SH-SY5Y (cell line): Measurements from ENCODE around the gene SVEP1.

ENCODE experiments used
- GATA2 ChIP-seq: IDR thresholded peaks from 2 replicates; pipeline ENCODE4 v1.6.1; 2011; ENCODE audit warnings: mild to moderate bottlenecking, low read depth, low read length
- GATA3 ChIP-seq: IDR thresholded peaks from 2 replicates; pipeline ENCODE4 v1.6.1; 2011; ENCODE audit warnings: low read depth, mild to moderate bottlenecking, low read length, moderate library complexity

DNA sequence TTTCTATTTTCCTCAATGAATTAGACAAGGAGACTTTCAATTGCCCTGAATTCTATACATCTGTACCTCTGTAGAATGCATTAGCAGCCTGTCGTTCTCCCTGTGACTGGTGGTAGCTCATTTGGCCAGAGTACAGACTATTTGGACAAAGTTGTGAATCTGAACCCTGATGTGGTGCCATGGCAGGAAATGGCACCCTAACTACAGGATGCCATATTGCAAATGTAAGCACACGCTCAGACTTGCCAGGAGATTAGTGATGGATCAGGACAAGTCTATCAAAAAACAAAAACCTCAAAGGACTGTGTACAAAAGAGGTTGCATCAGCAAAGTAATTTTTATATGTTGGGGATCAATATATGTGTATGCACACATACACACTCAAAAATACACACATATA, 58.3 kb downstream of the SVEP1 start:
- TF ChIP-seq GATA2 (no peak), GATA3 (no peak)
